ENCODE measurements around the gene SLIT3.

- TF ChIP-seq, protein P1, sequence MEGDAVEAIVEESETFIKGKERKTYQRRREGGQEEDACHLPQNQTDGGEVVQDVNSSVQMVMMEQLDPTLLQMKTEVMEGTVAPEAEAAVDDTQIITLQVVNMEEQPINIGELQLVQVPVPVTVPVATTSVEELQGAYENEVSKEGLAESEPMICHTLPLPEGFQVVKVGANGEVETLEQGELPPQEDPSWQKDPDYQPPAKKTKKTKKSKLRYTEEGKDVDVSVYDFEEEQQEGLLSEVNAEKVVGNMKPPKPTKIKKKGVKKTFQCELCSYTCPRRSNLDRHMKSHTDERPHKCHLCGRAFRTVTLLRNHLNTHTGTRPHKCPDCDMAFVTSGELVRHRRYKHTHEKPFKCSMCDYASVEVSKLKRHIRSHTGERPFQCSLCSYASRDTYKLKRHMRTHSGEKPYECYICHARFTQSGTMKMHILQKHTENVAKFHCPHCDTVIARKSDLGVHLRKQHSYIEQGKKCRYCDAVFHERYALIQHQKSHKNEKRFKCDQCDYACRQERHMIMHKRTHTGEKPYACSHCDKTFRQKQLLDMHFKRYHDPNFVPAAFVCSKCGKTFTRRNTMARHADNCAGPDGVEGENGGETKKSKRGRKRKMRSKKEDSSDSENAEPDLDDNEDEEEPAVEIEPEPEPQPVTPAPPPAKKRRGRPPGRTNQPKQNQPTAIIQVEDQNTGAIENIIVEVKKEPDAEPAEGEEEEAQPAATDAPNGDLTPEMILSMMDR (IDR thresholded peaks at IDR 0.05) = no peak
- TF ChIP-seq EZH2phosphoT487 (IDR thresholded peaks at IDR 0.05) (no peak), EZH2 (IDR thresholded peaks at IDR 0.05) (no peak)
Observed at GRCh38 chr5:168844016-168844921, 456.7 kb downstream of the SLIT3 start.
